WERI-Rb-1 (cell line): Measurements from ENCODE around the gene IMPDH1.

Experiments used
- DNase-seq: peaks from one replicate; pipeline ENCODE4 v3.0.0-alpha.2; 2020
- H3K27ac ChIP-seq: fragments of 250-450 bp; sonication (Bioruptor Pico); 2 replicates; pipeline ENCODE4 v1.5.1; 2020; ENCODE audit warnings: mild to moderate bottlenecking, moderate library complexity
- H3K27me3 ChIP-seq: fragments of 250-450 bp; sonication (Bioruptor Pico); 2 replicates; pipeline ENCODE4 v1.5.1; 2021; ENCODE audit warnings: mild to moderate bottlenecking, low read depth, moderate library complexity; ENCODE audit not compliant: insufficient read depth, severe bottlenecking
- H3K36me3 ChIP-seq: fragments of 250-450 bp; sonication (Bioruptor Pico); 2 replicates; pipeline ENCODE4 v1.5.1; 2020; ENCODE audit warnings: mild to moderate bottlenecking, moderate library complexity
- H3K4me3 ChIP-seq: 2 replicates; pipeline ENCODE4 v1.5.1; 2011; ENCODE audit warnings: low read depth, mild to moderate bottlenecking, control low read depth, low read length
- H3K9me3 ChIP-seq: fragments of 250-450 bp; sonication (Bioruptor Pico); 2 replicates; pipeline ENCODE4 v1.5.1; 2021; ENCODE audit warnings: mild to moderate bottlenecking, moderate library complexity; ENCODE audit not compliant: severe bottlenecking
- TF ChIP-seq, protein P1 (sequence below): IDR thresholded peaks from 2 replicates; pipeline ENCODE4 v1.5.1; 2011; ENCODE audit warnings: low read depth, mild to moderate bottlenecking, control low read depth, inconsistent platforms, low read length

IMPDH1 gene

DNA sequence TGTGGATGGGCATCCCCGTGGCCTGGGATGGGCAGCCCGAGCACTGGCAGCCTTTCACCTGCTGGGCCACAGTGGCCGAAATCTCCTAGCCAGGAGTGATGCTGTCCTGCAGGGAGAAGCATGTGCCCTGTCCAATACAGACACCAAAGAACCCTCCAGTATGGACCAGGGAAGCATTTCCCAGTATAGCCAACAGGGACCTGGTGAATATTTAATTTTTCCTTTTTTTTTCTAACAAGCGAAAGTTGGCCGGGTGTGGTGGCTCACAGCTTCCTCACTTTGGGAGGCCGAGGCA is 11.0 kb downstream of the IMPDH1 start:
- H3K27ac ChIP-seq: no peak overlapping the region
- H3K36me3 ChIP-seq: peaks cover 76% of the 10 kb centered on the region
- DNase-seq: no peak
- no peaks in the 10 kb centered on the region for H3K9me3 ChIP-seq
- H3K27me3 ChIP-seq: no peaks in the 10 kb centered on the region
- H3K4me3 ChIP-seq: no peak overlapping the region
- TF ChIP-seq, protein P1, sequence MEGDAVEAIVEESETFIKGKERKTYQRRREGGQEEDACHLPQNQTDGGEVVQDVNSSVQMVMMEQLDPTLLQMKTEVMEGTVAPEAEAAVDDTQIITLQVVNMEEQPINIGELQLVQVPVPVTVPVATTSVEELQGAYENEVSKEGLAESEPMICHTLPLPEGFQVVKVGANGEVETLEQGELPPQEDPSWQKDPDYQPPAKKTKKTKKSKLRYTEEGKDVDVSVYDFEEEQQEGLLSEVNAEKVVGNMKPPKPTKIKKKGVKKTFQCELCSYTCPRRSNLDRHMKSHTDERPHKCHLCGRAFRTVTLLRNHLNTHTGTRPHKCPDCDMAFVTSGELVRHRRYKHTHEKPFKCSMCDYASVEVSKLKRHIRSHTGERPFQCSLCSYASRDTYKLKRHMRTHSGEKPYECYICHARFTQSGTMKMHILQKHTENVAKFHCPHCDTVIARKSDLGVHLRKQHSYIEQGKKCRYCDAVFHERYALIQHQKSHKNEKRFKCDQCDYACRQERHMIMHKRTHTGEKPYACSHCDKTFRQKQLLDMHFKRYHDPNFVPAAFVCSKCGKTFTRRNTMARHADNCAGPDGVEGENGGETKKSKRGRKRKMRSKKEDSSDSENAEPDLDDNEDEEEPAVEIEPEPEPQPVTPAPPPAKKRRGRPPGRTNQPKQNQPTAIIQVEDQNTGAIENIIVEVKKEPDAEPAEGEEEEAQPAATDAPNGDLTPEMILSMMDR: no peak

DNA sequence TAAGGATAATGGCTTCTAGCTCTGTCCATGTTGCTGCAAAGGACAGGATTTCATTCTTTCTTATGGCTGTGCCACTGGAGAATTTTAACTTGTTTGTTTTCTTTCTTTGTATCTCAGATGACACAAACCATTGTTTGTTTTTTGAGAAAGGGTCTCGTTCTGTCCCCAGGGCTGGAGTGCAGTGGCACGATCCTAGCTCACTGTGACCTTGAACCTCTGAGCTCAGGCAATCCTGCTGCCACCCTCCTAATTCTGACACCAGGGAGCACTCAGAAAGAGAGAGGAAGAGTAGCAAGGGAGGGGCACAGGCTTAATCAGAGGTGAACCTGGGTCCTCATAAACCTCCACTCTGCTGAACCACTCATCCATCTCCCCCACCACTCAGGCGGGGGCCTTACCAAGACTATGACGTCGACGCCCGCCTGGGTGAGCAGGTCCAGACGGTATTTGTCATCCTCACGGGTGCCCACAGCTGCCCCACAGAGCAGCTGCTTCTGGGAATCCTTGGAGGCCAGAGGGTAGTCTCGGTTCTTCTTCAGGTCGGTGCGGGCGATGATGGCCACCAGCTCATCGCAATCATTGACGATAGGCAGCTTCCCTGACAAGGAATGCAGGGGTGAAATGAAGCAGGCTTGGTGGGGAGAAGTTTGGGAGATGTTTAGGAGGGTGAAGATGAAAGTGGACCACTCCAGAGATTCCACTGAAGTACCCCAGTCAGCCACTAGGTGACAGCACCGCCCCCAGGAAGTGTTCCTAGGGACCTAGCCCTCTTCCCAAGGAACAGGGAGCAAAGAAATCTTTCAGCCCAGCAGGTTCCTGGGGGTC is 11.6 kb downstream of the IMPDH1 start:
- no peaks in the 10 kb centered on the region for H3K9me3 ChIP-seq
- H3K4me3 ChIP-seq: no peak overlapping the region
- TF ChIP-seq, protein P1: peak; percentile 96
- H3K27ac ChIP-seq: no peak overlapping the region
- H3K36me3 ChIP-seq: peaks cover 77% of the 10 kb centered on the region
- DNase-seq: peak; percentile 72
- H3K27me3 ChIP-seq: no peaks in the 10 kb centered on the region

DNA sequence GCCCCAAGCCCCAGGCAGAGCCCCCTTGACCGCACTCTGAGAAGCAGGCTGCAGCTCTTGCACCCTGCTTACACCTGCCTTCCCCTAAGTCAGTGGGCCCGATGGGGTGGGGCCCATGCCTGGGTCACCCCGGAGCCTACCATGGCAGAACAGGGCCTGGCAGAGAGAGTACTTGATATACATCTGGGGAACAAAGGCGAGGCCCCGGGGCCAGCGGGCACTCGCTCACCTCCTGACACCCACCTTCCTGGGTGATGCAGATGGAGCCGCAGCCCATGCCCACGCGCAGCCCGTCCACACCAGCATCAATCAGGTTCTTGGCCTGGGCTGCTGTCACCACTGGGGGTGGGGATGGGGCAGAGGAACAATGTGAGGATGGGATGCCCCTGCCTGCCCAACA is 13.4 kb downstream of the IMPDH1 start:
- peaks cover 69% of the 10 kb centered on the region for H3K36me3 ChIP-seq
- H3K9me3 ChIP-seq: no peaks in the 10 kb centered on the region
- DNase-seq: no peak
- H3K4me3 ChIP-seq: no peak overlapping the region
- H3K27ac ChIP-seq: no peak overlapping the region
- TF ChIP-seq, protein P1: no peak
- H3K27me3 ChIP-seq: no peaks in the 10 kb centered on the region

DNA sequence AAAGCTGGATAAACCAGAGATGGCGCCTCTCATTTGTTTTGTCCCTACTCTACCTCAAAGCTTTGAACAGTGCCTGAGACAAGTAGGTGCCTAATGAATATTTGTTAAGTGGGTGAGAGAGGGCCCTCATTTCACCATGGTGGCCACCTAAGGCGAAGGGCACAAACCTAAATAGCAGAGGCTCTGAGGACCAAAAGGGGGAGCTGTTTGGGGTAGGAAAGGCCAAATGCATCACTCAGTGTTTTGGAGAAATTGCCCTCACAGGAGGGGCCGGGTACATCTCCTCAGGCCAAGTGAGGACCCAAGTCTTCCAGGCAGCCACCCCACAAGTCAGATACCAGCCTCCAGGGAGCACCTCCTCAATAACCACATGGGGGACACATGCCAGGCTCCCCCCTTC is 14.0 kb downstream of the IMPDH1 start:
- no peaks in the 10 kb centered on the region for H3K27me3 ChIP-seq
- H3K4me3 ChIP-seq: no peak overlapping the region
- H3K27ac ChIP-seq: no peak overlapping the region
- H3K36me3 ChIP-seq: peaks cover 63% of the 10 kb centered on the region
- no peaks in the 10 kb centered on the region for H3K9me3 ChIP-seq
- TF ChIP-seq, protein P1: 0 out of 2 replicates have a peak, but pooled peaks have one; percentile 14
- no peak for DNase-seq

DNA sequence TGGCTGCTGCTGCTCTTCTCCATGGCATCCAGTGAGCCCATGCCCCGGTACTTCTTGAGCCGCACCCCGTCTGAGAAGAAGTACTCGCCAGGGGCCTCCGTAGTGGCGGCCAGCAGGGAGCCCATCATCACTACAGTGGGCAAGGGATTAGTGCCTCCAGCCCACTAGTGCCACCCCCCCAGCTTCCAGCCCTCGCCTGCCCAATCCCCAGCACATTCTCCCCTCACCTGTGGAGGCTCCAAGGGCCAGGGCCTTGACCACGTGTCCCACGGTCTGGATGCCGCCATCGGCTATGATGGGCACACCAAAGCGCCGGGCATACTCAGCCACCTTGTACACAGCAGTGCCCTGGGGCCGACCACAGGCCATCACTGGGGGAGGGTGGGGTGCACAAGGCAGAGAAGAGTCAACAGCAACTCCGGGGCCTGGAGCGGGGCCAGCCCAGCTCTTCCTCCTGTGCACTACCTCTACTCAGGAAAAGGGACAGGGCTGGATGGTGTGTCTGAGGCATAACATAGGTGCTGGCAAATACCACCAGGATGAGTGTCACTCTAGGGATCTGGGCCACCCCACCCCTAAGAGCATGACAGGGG is 14.8 kb downstream of the IMPDH1 start:
- Histone ChIP-seq H3K27me3 (no peaks in the 10 kb centered on the region), H3K36me3 (peaks cover 55% of the 10 kb centered on the region), H3K27ac (no peak overlapping the region)

More for the DNA sequence above, 14.8 kb downstream of the IMPDH1 start:
- Histone ChIP-seq H3K9me3 (no peaks in the 10 kb centered on the region), H3K4me3 (no peak overlapping the region)
- DNase-seq: no peak
- TF ChIP-seq, protein P1: no peak
